PC-3 (cell line): Measurements from ENCODE around the gene GRXCR2. TPM values are rescaled to one million over a fixed set of nuclear protein-coding genes. Genes with fewer than 3 reads are reported as not detected.

Source experiments
- ATAC-seq: fragments of 200-7000 bp; cut with Tn5 transposase; 2 replicates; pipeline ENCODE4 v1.9.1; 2020; ENCODE audit warnings: mild to moderate bottlenecking, moderate library complexity
- BruUV-seq: library from RNA; stranded (reverse); fragments of 400-500 nt; replicated peaks from 2 replicates; lab custom pipeline; 2021; lab: Mats Ljungman, UMichigan
- CTCF ChIA-PET: fragments of 300-600 bp; sonication (Branson Sonifier 250); formaldehyde crosslinking; loops from one replicate; lab custom pipeline; 2022; ENCODE audit warnings: antibody characterized with exemption; lab: Charles Lee
- POLR2A ChIA-PET: fragments of 300-600 bp; sonication (Branson Sonifier 250); formaldehyde crosslinking; loops from one replicate; lab custom pipeline; 2022; ENCODE audit warnings: antibody characterized with exemption; ENCODE audit not compliant: unreplicated experiment; lab: Charles Lee
- DNase-seq: peaks from one replicate; pipeline ENCODE4 v3.0.0-alpha.2; 2015
- H2AFZ ChIP-seq: fragments of 300-600 bp; sonication (generic); 2 replicates; pipeline ENCODE4 v1.6.0; 2016; ENCODE audit warnings: antibody characterized with exemption, low read length
- H3F3A ChIP-seq: fragments of 300-600 bp; sonication (generic); one replicate; pipeline ENCODE4 v1.6.0; 2017; ENCODE audit warnings: antibody characterized with exemption, low read length, control low read depth, mild to moderate bottlenecking; ENCODE audit not compliant: unreplicated experiment
- H3K27ac ChIP-seq: fragments of 300-600 bp; sonication (generic); 2 replicates; pipeline ENCODE4 v1.5.1; 2016; ENCODE audit warnings: mild to moderate bottlenecking, low read length
- H3K27me3 ChIP-seq: fragments of 300-600 bp; sonication (generic); 2 replicates; pipeline ENCODE4 v1.6.1; 2016; ENCODE audit warnings: low read length, mixed read lengths
- H3K36me3 ChIP-seq: fragments of 300-600 bp; sonication (generic); 2 replicates; pipeline ENCODE4 v1.6.1; 2016; ENCODE audit warnings: low read depth, mixed run types, low read length, mixed read lengths
- H3K4me1 ChIP-seq: fragments of 300-600 bp; sonication (generic); 2 replicates; pipeline ENCODE4 v1.5.1; 2016; ENCODE audit warnings: low read length; ENCODE audit not compliant: insufficient read depth
- H3K4me2 ChIP-seq: fragments of 300-600 bp; sonication (generic); 2 replicates; pipeline ENCODE4 v1.6.0; 2016; ENCODE audit warnings: low read length
- H3K4me3 ChIP-seq: fragments of 300-600 bp; sonication (generic); 2 replicates; pipeline ENCODE4 v1.5.1; 2016; ENCODE audit warnings: mild to moderate bottlenecking, low read length, mixed read lengths
- H3K79me2 ChIP-seq: fragments of 300-600 bp; sonication (generic); 2 replicates; pipeline ENCODE4 v1.6.1; 2017; ENCODE audit warnings: low read length, mixed read lengths
- H3K9ac ChIP-seq: fragments of 300-600 bp; sonication (generic); 2 replicates; pipeline ENCODE4 v1.6.0; 2016; ENCODE audit warnings: mild to moderate bottlenecking, low read length
- H3K9me2 ChIP-seq: fragments of 300-600 bp; sonication (generic); replicated peaks from 2 replicates; pipeline ENCODE4 v1.6.1; 2016; ENCODE audit warnings: mixed run types, low read length, mixed read lengths
- H3K9me3 ChIP-seq: fragments of 300-600 bp; sonication (generic); 2 replicates; pipeline ENCODE4 v1.6.1; 2016; ENCODE audit warnings: low read length, mixed read lengths
- H4K20me1 ChIP-seq: fragments of 300-600 bp; sonication (generic); 2 replicates; pipeline ENCODE4 v1.6.1; 2016; ENCODE audit warnings: low read length, mixed read lengths
- EZH2 ChIP-seq: fragments of 300-600 bp; sonication (generic); IDR thresholded peaks from one replicate; pipeline ENCODE4 v1.6.1; 2017; ENCODE audit warnings: antibody characterized with exemption, mild to moderate bottlenecking, low read length; ENCODE audit not compliant: unreplicated experiment
- EZH2phosphoT487 ChIP-seq: fragments of 300-600 bp; sonication (generic); IDR thresholded peaks from 2 replicates; pipeline ENCODE4 v1.6.1; 2018; ENCODE audit warnings: mild to moderate bottlenecking, antibody characterized with exemption, low read length, borderline replicate concordance
- intact Hi-C: fragments of 100-400 bp; cut with micrococcal nuclease; formaldehyde crosslinking; loops from 2 replicates; pipeline ENCODE4 v1.9.0; 2023
- total RNA-seq: library from RNA; depleted of rRNA; stranded (reverse); fragments of >200 nt; gene quantifications from 2 replicates; pipeline ENCODE4 v1.2.3, GENCODE V29; 2014
- TF ChIP-seq, protein P1 (sequence below): fragments of 300-600 bp; sonication (generic); conservative IDR thresholded peaks from 2 replicates; pipeline ENCODE4 v1.5.1; 2017; ENCODE audit warnings: antibody characterized with exemption, low read depth, mild to moderate bottlenecking, low read length

The GRXCR2 gene
- total RNA-seq, 1 experiment from 2014 or later: not detected

GRCh38 chr5:145853781-145854376, 18.9 kb downstream of the GRXCR2 start:
- Histone ChIP-seq H3K4me2 (peak overlapping the region; percentile 75), H3K4me1 (peaks cover 30% of the 10 kb centered on the region), H3K79me2 (no peaks in the 10 kb centered on the region), H3K4me3 (no peak overlapping the region), H4K20me1 (no peaks in the 10 kb centered on the region), H3K36me3 (no peaks in the 10 kb centered on the region), H2AFZ (peak overlapping the region; percentile 65; the same call in 1 of the 2 replicates), H3K9me2 (no peaks in the 10 kb centered on the region), H3K9ac (peak overlapping the region; percentile 4; the same call in 1 of the 2 replicates), H3K27ac (peak overlapping the region; percentile 77), H3K27me3 (no peaks in the 10 kb centered on the region), H3F3A (no peaks in the 10 kb centered on the region), H3K9me3 (no peaks in the 10 kb centered on the region)
- ChIA-PET CTCF (no interaction called here), POLR2A (interaction anchor here (0.6 kb wide), 1 partner anchor 127 kb away, joined by 4 read pairs; no protein-coding TSS in a partner anchor)
- TF ChIP-seq EZH2 (no peak), EZH2phosphoT487 (no peak)
- TF ChIP-seq, protein P1, sequence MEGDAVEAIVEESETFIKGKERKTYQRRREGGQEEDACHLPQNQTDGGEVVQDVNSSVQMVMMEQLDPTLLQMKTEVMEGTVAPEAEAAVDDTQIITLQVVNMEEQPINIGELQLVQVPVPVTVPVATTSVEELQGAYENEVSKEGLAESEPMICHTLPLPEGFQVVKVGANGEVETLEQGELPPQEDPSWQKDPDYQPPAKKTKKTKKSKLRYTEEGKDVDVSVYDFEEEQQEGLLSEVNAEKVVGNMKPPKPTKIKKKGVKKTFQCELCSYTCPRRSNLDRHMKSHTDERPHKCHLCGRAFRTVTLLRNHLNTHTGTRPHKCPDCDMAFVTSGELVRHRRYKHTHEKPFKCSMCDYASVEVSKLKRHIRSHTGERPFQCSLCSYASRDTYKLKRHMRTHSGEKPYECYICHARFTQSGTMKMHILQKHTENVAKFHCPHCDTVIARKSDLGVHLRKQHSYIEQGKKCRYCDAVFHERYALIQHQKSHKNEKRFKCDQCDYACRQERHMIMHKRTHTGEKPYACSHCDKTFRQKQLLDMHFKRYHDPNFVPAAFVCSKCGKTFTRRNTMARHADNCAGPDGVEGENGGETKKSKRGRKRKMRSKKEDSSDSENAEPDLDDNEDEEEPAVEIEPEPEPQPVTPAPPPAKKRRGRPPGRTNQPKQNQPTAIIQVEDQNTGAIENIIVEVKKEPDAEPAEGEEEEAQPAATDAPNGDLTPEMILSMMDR: no peak
- no peak for DNase-seq
- intact Hi-C loops: loop anchor here (5.0 kb wide), 1 partner anchor 33 kb away; no protein-coding TSS in a partner anchor
- no peak for ATAC-seq
- BruUV-seq: no TSS peak

GRCh38 chr5:145852990-145853389, 19.8 kb downstream of the GRXCR2 start:
- Histone ChIP-seq H3K9ac (no peak overlapping the region), H3K36me3 (no peaks in the 10 kb centered on the region), H3K4me3 (no peak overlapping the region), H3K27me3 (no peaks in the 10 kb centered on the region), H3K79me2 (no peaks in the 10 kb centered on the region), H3K9me3 (no peaks in the 10 kb centered on the region), H3K9me2 (no peaks in the 10 kb centered on the region), H3K4me2 (no peak overlapping the region), H4K20me1 (no peaks in the 10 kb centered on the region), H3K4me1 (peaks cover 39% of the 10 kb centered on the region), H2AFZ (no peak overlapping the region), H3F3A (no peaks in the 10 kb centered on the region), H3K27ac (no peak overlapping the region)
- intact Hi-C loops: loop anchor here (5.0 kb wide), 1 partner anchor 34 kb away; no protein-coding TSS in a partner anchor
- no TSS peak for BruUV-seq
- POLR2A ChIA-PET: no interaction called here
- CTCF ChIA-PET: no interaction called here
- DNase-seq (no peak), ATAC-seq (no peak)
- TF ChIP-seq EZH2 (no peak), EZH2phosphoT487 (no peak)
- TF ChIP-seq, protein P1: no peak

GRCh38 chr5:145848854-145849253, 24.0 kb downstream of the GRXCR2 start:
- Histone ChIP-seq H3K4me3 (no peak overlapping the region), H3K27me3 (no peaks in the 10 kb centered on the region), H3K9ac (no peak overlapping the region), H3K4me1 (peaks cover 27% of the 10 kb centered on the region), H4K20me1 (no peaks in the 10 kb centered on the region), H3K9me2 (no peaks in the 10 kb centered on the region), H3F3A (no peaks in the 10 kb centered on the region), H3K79me2 (no peaks in the 10 kb centered on the region), H3K4me2 (0 out of 2 replicates have a peak overlapping the region, but pooled peaks have one; percentile 29), H3K36me3 (no peaks in the 10 kb centered on the region), H2AFZ (no peak overlapping the region), H3K27ac (no peak overlapping the region), H3K9me3 (no peaks in the 10 kb centered on the region)
- no TSS peak for BruUV-seq
- CTCF ChIA-PET: no interaction called here
- intact Hi-C loops: no loop called here
- peak; percentile 60 for ATAC-seq
- TF ChIP-seq EZH2: no peak
- TF ChIP-seq, protein P1: no peak
- no peak for TF ChIP-seq EZH2phosphoT487
- DNase-seq: peak; percentile 79
- POLR2A ChIA-PET: no interaction called here
